ENCODE results near the gene ABCC12.
A peak's percentile ranks its signal among the peaks of the same experiment; 100 is the strongest.

The ABCC12 gene

GRCh38 chr16:48157302-48157701 lies 1.5 kb upstream of the ABCC12 start:
- H3K4me3 ChIP-seq (ENCODE audit: control insufficient read depth, low read depth, low read length), result no peak overlapping the region
- DNase-seq (ENCODE audit: low read depth), result no peak
- no peak for TF ChIP-seq CTCF (conservative IDR thresholded peaks at IDR 0.05; ENCODE audit: control insufficient read depth, insufficient read depth, low read depth, low read length)

DNA sequence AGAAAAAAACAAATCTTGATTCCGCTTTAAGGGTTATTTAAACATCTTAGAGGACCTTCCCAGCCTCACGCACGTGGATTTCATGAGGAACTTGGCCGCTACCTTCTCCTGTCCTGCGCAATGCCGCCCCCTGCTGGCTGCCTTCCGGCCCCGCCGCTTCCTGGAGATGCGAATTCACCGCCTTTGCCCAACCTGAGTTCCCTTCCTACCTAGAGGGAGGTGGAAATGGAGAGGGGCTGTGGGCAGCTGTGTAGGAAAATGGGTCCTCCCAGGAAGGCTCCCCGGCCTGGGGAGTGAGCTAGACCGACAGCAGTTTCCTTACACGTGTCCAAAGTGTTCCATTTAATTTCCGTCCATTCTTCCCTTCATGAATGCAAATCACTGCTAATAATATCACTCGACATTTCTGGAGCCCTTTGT lies 1.0 kb upstream of the ABCC12 start:
- TF ChIP-seq CTCF (conservative IDR thresholded peaks at IDR 0.05; ENCODE audit: control insufficient read depth, insufficient read depth, low read depth, low read length), result peak; percentile 93
- no peak overlapping the region for H3K4me3 ChIP-seq (ENCODE audit: control insufficient read depth, low read depth, low read length)
- DNase-seq (ENCODE audit: low read depth), result peak; percentile 86

- no peak for DNase-seq (ENCODE audit: low read depth)
- no peak overlapping the region for H3K4me3 ChIP-seq (ENCODE audit: control insufficient read depth, low read depth, low read length)
- no peak for TF ChIP-seq CTCF (conservative IDR thresholded peaks at IDR 0.05; ENCODE audit: control insufficient read depth, insufficient read depth, low read depth, low read length)
Observed at GRCh38 chr16:48153774-48154173, 2.0 kb downstream of the ABCC12 start.

GRCh38 chr16:48152226-48152625 lies 3.6 kb downstream of the ABCC12 start:
- TF ChIP-seq CTCF (conservative IDR thresholded peaks at IDR 0.05; ENCODE audit: control insufficient read depth, insufficient read depth, low read depth, low read length), result no peak
- H3K4me3 ChIP-seq (ENCODE audit: control insufficient read depth, low read depth, low read length), result no peak overlapping the region
- no peak for DNase-seq (ENCODE audit: low read depth)

GRCh38 chr16:48150707-48151106 lies 5.1 kb downstream of the ABCC12 start:
- DNase-seq (ENCODE audit: low read depth), result no peak
- no peak overlapping the region for H3K4me3 ChIP-seq (ENCODE audit: control insufficient read depth, low read depth, low read length)
- no peak for TF ChIP-seq CTCF (conservative IDR thresholded peaks at IDR 0.05; ENCODE audit: control insufficient read depth, insufficient read depth, low read depth, low read length)

DNA sequence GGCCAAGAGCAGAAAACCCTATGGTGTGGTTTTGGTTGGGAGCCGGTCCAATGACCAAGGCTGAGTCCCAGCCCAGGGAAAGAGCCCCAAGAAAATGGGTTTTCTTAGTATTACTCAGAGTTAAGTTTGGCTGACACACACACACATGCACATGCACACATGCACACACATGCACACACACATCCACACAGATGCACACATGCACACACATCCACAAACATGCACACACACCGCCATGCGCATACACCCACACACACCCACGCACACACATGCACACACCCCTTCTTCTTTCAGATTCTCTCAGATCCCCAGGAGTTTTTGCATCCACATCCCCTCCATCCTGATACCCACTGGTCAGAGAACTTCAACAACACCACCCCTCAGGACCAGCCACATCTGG lies 9.1 kb downstream of the ABCC12 start:
- no peak overlapping the region for H3K4me3 ChIP-seq (ENCODE audit: control insufficient read depth, low read depth, low read length)
- DNase-seq (ENCODE audit: low read depth), result no peak
- TF ChIP-seq CTCF (conservative IDR thresholded peaks at IDR 0.05; ENCODE audit: control insufficient read depth, insufficient read depth, low read depth, low read length), result no peak

DNA sequence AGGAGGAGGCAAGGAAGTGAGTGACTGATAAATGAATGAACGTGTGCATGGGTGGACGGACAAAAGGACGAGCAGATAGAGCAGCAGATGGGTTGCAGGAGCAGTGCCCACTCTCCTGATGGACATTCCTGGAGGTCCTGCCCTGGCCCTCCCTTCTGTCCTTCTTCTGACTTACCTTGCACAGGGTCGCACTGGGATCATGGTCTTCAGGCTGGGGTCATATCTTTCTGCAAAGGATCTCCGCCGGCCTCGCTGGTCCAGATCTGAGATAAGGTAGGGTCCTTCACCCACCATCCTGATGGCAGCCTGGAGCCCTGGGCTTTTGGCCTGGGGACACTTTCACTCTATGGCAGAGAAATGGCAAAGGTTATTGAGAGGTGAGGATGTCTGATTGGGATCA lies 9.7 kb downstream of the ABCC12 start:
- no peak for TF ChIP-seq CTCF (conservative IDR thresholded peaks at IDR 0.05; ENCODE audit: control insufficient read depth, insufficient read depth, low read depth, low read length)
- DNase-seq (ENCODE audit: low read depth), result no peak
- H3K4me3 ChIP-seq (ENCODE audit: control insufficient read depth, low read depth, low read length), result no peak overlapping the region

Data from fibroblast of mammary gland (primary cell).